Measurements from ENCODE around the gene DIRAS1.

The DIRAS1 gene

DNA sequence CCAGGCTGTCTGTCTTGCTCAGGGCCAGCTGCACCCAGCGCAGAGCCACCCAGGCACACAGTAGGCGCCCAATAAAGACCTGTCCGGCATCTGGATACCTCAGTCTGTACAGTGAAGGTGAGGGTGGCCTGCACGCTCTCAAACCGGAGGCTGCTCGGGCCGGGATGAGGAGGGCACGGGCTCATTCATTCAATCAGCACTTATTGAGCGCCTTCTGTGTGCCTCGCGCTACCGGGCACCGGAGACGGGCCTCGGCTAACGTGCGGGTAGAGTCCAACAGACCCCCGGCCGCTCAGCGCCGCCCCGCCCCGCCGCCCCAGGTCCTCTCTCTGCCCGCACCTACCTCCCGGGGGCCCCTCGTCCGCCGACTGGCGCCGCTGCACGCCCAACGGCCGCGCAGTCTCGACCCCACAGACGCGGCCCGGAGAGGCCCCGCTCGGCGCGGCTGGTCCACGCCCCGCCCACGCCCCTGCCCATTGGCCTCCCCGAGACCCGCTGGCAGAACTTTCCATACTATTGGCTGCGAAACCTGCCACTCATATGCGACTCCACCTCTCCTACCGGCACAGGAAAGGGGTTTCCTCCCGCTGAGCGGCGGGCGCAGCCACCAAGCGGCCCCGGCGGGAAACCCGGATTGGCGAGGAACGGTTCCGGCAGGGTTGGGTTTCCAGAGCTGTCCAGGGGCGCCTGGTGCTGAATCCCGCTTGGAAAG is 18.6 kb upstream of the DIRAS1 start, which contains the start of gene SLC39A3:
Gene SLC39A3, minus strand, starts transcription at position 416 of the 712 bp plus-strand sequence. CDS start 2,760 bp downstream, outside the sequence.
- Histone ChIP-seq H3K9ac (ENCODE audit: low read depth, low read length) (peak within 1 kb of the TSS; percentile 88; the same call in 1 of the 2 replicates), H3K4me1 (ENCODE audit: insufficient read depth, low read length) (no peaks in the 10 kb centered on the region), H3K9me3 (ENCODE audit: control insufficient read depth, insufficient read depth, low read length) (no peaks in the 10 kb centered on the region; the same call in 1 of the 2 replicates), H3K36me3 (ENCODE audit: insufficient read depth, low read length) (no peaks in the 10 kb centered on the region)

DNA sequence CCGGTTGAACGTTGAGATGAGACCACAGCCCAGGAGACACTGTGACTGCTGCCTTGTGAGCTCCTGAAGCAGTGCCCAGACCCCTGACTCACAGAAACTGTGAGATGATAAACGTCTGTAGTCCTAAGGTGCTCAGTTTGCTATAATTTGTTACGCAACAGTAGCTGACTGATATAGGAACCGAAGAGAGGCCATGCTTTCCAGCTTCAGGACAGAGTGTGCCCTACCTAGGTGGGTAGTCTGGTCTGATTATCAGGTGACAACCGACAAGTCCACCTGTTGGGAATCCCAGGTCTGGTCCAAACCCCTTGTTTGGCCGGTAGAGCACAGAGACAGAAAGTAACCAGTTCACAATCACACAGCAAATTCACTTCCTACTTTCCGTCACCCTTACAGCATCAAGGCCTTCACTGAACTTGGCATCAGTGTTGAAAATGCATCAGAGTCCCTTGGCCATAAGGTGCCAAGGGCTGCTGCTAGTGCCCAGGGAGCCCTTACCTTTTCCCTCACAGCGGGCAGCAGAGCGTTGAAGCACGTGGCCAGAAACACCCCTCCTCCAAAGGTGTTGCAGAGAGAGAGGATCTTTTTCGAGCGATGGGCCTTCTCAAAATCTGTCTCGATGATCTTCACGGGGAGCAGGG is 15.5 kb upstream of the DIRAS1 start:
- Histone ChIP-seq H3K36me3 (ENCODE audit: insufficient read depth, low read length) (no peaks in the 10 kb centered on the region), H3K9me3 (ENCODE audit: control insufficient read depth, insufficient read depth, low read length) (no peaks in the 10 kb centered on the region; the same call in 1 of the 2 replicates), H3K9ac (ENCODE audit: low read depth, low read length) (no peak overlapping the region), H3K4me1 (ENCODE audit: insufficient read depth, low read length) (no peaks in the 10 kb centered on the region)

DNA sequence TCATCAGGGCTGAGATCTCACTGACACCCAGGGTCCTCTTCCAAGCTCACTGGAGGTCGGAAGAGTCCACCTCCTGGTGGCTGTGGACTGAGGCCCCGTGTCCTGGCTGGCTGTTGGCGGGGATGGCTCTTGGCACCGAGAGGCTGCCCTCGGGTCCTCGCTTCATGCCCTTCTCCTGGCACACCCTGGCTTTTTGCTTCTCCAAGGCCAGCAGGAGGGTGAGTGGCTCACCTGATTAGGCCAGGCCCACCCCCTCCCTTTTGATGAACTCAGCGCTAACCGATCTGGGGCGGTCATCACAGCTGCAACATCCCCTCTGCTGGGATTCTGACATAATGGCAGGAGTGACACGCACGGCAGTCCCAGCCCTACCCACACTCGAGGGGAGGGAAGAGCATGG is 14.2 kb upstream of the DIRAS1 start:
- Histone ChIP-seq H3K36me3 (ENCODE audit: insufficient read depth, low read length) (no peaks in the 10 kb centered on the region), H3K9ac (ENCODE audit: low read depth, low read length) (no peak overlapping the region), H3K9me3 (ENCODE audit: control insufficient read depth, insufficient read depth, low read length) (no peaks in the 10 kb centered on the region; the same call in 1 of the 2 replicates), H3K4me1 (ENCODE audit: insufficient read depth, low read length) (no peaks in the 10 kb centered on the region)

GRCh38 chr19:2734589-2735288 is 13.6 kb upstream of the DIRAS1 start:
- Histone ChIP-seq H3K9me3 (ENCODE audit: control insufficient read depth, insufficient read depth, low read length) (no peaks in the 10 kb centered on the region; the same call in 1 of the 2 replicates), H3K4me1 (ENCODE audit: insufficient read depth, low read length) (no peaks in the 10 kb centered on the region), H3K9ac (ENCODE audit: low read depth, low read length) (no peak overlapping the region), H3K36me3 (ENCODE audit: insufficient read depth, low read length) (no peaks in the 10 kb centered on the region)

- H3K4me1 ChIP-seq (ENCODE audit: insufficient read depth, low read length) = no peaks in the 10 kb centered on the region
- no peaks in the 10 kb centered on the region for H3K36me3 ChIP-seq (ENCODE audit: insufficient read depth, low read length)
- H3K9ac ChIP-seq (ENCODE audit: low read depth, low read length) = no peak overlapping the region
These were observed 12.9 kb upstream of the DIRAS1 start for GRCh38 chr19:2733930-2734588.

GRCh38 chr19:2732883-2733282 is 11.7 kb upstream of the DIRAS1 start:
- no peaks in the 10 kb centered on the region for H3K36me3 ChIP-seq (ENCODE audit: insufficient read depth, low read length)

More at GRCh38 chr19:2733930-2734588, 12.9 kb upstream of the DIRAS1 start:
- H3K9me3 ChIP-seq (ENCODE audit: control insufficient read depth, insufficient read depth, low read length) = no peaks in the 10 kb centered on the region; the same call in 1 of the 2 replicates

GRCh38 chr19:2732157-2732725 is 11.1 kb upstream of the DIRAS1 start:
- no peaks in the 10 kb centered on the region for H3K36me3 ChIP-seq (ENCODE audit: insufficient read depth, low read length)
- no peaks in the 10 kb centered on the region; the same call in 1 of the 2 replicates for H3K4me1 ChIP-seq (ENCODE audit: insufficient read depth, low read length)
- no peaks in the 10 kb centered on the region; the same call in 1 of the 2 replicates for H3K9me3 ChIP-seq (ENCODE audit: control insufficient read depth, insufficient read depth, low read length)
- H3K9ac ChIP-seq (ENCODE audit: low read depth, low read length) = no peak overlapping the region

More at GRCh38 chr19:2732883-2733282, 11.7 kb upstream of the DIRAS1 start:
- H3K9me3 ChIP-seq (ENCODE audit: control insufficient read depth, insufficient read depth, low read length) = no peaks in the 10 kb centered on the region; the same call in 1 of the 2 replicates
- no peaks in the 10 kb centered on the region for H3K4me1 ChIP-seq (ENCODE audit: insufficient read depth, low read length)
- no peak overlapping the region for H3K9ac ChIP-seq (ENCODE audit: low read depth, low read length)

- Histone ChIP-seq H3K9ac (ENCODE audit: low read depth, low read length) (no peak overlapping the region), H3K4me1 (ENCODE audit: insufficient read depth, low read length) (no peaks in the 10 kb centered on the region; the same call in 1 of the 2 replicates), H3K36me3 (ENCODE audit: insufficient read depth, low read length) (no peaks in the 10 kb centered on the region), H3K9me3 (ENCODE audit: control insufficient read depth, insufficient read depth, low read length) (no peaks in the 10 kb centered on the region; the same call in 1 of the 2 replicates)
These were observed 10.2 kb upstream of the DIRAS1 start for GRCh38 chr19:2731181-2731995.

DNA sequence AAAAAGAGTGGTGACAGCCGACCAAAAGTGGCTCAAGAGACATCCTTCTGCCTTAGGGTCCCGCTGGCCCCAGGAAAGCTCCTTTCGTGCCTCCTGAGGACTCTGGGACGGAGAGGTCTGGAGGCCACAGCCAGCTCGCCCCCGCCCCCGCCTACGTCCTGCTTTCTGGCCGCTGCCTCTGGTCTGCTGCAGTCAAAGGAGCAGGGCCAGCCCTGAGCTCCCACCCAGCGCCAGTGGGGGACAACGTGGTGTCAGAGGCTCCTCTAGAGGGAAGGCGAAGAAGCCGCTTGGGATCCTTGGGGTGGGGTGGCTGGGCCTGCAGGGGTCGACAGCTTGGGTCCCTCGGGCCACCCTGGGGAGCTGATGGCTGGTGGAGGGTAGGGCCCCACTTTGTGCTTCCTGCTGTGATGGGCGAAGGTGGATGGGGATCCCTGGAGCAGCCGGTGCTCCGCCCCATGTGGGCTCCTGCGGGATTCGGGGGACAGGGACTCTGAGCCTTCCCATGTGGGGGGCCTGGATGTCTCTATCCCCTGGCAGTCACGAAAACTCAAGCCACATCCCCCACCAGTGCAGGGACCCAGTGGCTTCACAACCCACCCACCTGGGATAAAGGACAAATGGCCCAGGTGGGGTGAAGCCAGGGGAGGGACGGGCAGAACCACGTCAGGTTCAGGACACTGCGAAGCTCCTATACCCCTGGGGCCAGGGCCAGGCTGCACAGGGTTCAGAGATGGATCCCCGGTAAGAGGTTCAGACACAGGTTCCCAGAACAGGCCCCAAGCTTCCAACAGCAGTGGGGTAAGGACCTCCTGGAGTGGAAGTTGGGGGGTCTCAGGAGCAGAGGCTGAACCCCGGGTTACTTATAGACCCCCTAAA is 9.0 kb upstream of the DIRAS1 start:
- no peaks in the 10 kb centered on the region for H3K9me3 ChIP-seq (ENCODE audit: control insufficient read depth, insufficient read depth, low read length)
- no peaks in the 10 kb centered on the region for H3K36me3 ChIP-seq (ENCODE audit: insufficient read depth, low read length)
- H3K4me1 ChIP-seq (ENCODE audit: insufficient read depth, low read length) = no peaks in the 10 kb centered on the region; the same call in 1 of the 2 replicates
- no peak overlapping the region for H3K9ac ChIP-seq (ENCODE audit: low read depth, low read length)

- H3K9ac ChIP-seq (ENCODE audit: low read depth, low read length) = no peak overlapping the region
These were observed 7.7 kb upstream of the DIRAS1 start for GRCh38 chr19:2728783-2729387.

DNA sequence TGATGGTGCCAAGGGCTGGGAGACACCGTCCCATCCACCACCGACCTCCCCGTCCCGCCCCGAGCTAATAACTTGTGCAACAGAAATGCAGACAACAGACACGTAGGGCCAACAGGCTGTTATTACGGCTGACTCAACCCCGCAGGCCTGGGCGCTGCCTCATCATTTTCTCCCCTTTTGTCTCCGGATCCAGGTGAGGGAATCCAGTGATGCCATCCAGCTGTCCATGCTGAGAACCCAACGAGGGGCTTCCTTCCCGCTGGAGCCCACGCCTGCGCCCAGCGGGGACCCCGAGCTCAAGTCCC is 6.4 kb upstream of the DIRAS1 start:
- Histone ChIP-seq H3K9me3 (ENCODE audit: control insufficient read depth, insufficient read depth, low read length) (no peaks in the 10 kb centered on the region), H3K4me1 (ENCODE audit: insufficient read depth, low read length) (peaks cover 3% of the 10 kb centered on the region; the same call in 1 of the 2 replicates), H3K9ac (ENCODE audit: low read depth, low read length) (no peak overlapping the region), H3K36me3 (ENCODE audit: insufficient read depth, low read length) (no peaks in the 10 kb centered on the region)

More at GRCh38 chr19:2728783-2729387, 7.7 kb upstream of the DIRAS1 start:
- no peaks in the 10 kb centered on the region for H3K9me3 ChIP-seq (ENCODE audit: control insufficient read depth, insufficient read depth, low read length)
- H3K36me3 ChIP-seq (ENCODE audit: insufficient read depth, low read length) = no peaks in the 10 kb centered on the region
- no peaks in the 10 kb centered on the region; the same call in 1 of the 2 replicates for H3K4me1 ChIP-seq (ENCODE audit: insufficient read depth, low read length)

Measured in ES-I3 (cell line).